Measurements from ENCODE around the gene HLCS.

The HLCS gene

DNA sequence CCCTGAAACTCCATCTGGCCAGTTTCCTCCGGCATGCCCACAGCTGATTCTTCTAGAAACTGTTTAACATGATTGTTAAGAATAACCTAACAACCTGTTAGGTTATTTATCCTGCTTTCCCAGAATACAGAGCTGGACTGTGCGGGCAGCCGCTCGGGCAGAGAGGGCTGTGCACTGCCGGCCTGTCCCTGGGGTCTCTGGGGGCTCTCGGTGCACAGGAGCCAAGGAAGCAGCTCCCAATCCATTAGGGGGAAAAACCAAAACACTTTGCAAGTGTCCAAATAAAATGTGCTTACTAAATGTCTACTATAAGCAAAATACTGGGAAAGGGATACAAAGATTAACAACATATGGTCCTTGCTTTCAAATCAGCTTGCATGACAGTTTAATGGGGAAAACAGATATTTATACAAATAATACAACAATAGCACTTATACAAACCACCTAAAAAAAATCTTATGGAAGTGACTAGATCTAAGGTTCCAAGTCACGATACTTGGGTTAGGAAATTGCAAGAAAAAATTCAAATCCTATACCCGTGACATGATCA is 50.7 kb downstream of the HLCS start:
- no peak for DNase-seq (ENCODE audit: low read depth, low spot score)

DNA sequence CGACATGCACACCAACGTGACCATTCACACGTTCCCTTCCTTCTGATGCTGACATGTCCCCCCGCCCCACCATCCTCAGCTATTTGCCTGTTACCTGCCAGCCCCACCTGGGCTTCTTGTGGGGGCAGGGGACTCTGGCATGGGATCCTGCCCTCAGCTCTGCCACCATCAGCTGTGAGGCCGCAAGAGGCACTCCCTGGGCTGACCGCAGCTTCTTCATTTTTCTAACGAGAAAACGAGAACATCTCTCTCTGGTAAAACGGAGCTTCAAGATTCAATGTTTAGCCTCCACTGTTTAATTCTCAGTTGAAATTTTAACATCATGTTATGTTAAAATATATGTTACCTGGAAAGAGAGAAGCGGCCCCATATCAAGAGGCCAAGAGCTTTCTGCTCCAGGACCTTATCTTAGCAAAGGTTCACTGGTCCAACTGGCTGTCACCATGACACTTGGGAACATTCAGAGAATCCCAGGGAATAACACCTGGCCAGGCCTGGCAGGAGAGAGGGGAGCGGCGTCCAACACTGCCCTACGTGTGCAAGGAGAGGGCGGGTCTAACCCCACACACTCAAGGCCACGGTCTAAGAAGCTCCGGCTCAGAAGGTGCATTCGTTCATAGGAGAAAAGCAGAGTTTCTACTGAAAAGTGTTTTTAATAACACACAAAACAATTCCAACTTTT is 51.3 kb downstream of the HLCS start:
- no peak for DNase-seq (ENCODE audit: low read depth, low spot score)

- no peak for DNase-seq (ENCODE audit: low read depth, low spot score)
Measured at GRCh38 chr21:36914244-36915013, 52.0 kb downstream of the HLCS start.

DNA sequence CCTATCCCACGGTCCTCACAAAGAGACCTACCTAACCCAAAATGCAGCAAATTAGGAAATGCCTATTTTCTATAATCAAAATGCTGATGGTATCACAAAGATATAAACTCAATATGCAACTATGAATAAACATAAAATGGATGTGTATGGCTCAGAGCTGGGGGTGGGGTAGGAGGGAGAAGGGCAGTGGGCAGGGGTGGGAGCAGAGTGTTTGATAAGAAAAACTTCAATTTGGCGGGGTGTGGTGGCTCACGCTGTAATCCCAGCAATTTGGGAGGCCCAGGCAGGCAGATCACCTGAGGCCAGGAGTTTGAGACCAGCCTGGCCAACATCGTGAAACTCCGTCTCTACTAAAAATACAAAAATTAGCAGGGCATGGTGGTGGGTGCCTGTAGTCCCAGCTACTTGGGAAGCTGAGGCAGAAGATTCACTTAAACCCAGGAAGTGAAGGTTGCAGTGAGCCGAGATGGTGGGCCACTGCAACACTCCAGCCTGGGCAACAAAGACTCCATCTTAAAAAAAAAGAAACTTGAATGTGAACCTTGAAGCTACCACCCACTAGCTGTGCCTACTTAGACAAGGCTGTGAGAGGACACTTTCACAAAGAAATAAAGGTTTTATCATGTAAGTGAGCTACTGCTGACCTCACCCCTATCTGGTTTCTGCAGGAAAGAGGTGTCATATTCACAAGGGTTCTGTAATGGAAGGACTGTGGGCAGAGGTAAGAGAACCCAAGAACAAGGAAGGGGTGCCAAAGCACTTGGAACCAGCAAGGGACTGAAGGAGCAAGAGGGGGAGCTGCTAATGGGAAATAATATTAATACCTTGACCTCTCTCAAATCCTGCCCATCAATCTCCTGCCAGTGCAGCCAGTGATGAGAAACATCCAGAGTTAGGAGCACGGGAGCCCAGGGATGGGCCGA is 53.0 kb downstream of the HLCS start:
- no peak for DNase-seq (ENCODE audit: low read depth, low spot score)

DNA sequence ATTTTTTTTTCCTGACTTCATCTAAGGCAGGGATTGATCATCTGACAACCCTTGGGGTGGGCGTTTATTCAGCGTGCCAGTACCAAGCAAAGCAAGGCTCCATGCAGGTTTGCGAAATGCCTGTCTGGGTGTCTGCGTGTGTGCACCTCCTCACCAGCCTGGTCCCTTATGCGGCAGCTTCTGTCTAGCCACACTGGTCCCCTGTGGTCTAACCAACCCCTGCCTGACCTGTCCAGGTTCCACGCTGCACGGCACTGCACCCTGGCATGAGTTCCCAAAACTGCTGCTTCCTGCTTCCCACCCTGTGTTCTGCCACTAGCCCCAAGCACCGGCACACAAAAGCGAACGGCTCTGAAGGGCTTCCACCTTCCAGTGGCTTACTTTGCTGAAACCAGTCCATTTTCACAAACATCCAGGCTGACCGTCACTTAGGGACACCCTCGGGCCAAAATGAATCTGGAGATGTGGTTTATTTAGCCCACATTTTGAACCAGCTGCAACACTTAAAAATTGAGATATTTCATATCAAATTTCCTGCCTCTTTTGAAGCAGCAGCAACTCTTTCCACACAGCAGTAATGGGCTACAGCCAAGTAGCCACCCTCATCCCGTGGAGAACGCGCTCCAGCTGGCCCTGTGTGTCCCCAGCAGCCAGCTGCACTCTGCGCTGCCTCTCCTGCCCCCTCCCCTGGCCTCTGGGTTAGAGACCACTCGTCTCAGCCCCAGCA is 55.7 kb downstream of the HLCS start:
- no peak for DNase-seq (ENCODE audit: low read depth, low spot score)

GRCh38 chr21:36909901-36910561 is 56.4 kb downstream of the HLCS start:
- no peak for DNase-seq (ENCODE audit: low read depth, low spot score)

DNA sequence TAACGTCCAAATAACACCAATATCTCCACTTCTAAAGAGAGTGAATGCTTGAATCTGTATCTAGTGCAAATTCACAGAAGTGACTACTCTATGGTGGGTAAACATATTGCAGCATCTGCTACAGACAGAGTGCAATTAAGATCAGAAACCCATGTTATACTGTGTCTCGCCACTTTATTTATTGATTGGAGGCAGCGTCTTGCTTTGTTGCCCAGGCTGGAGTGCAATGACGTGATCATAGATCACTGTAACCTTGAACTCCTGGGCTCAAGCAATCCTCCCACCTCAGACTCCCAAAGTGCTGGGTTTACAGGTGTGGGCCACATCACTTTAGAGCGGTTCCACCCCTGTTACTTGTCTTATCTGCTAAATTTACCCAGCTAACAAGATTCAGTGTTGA is 57.0 kb downstream of the HLCS start:
- DNase-seq (ENCODE audit: low read depth, low spot score), result no peak

DNA sequence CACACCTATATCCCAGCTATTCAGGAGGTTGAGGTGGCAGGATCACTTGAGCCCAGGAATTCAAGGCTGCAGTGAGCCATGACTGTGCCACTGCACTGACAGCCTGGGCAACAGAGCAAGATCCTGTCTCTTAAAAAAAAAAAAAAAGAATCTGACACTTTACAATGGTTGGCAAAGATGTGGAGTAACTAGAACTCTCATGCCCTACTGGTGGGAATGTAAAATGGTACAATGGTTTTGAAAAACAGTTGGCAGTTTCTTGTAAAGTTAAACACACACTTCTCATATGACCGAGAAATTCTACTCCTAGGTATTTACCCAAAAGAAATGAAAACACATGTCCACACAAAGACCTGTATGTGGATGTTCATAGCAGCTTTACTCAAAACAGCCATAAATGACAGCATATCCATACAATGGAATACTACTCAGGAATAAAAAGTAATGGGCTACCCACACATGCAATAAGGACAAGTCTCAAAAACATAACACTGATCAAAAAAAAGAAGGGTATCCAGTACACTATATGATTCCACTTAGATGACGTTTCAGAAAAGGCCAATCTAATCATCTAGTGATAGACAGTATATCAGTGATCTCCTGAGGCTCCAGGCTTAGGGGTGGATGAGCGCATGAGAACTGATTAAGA is 58.1 kb downstream of the HLCS start:
- no peak for DNase-seq (ENCODE audit: low read depth, low spot score)

DNA sequence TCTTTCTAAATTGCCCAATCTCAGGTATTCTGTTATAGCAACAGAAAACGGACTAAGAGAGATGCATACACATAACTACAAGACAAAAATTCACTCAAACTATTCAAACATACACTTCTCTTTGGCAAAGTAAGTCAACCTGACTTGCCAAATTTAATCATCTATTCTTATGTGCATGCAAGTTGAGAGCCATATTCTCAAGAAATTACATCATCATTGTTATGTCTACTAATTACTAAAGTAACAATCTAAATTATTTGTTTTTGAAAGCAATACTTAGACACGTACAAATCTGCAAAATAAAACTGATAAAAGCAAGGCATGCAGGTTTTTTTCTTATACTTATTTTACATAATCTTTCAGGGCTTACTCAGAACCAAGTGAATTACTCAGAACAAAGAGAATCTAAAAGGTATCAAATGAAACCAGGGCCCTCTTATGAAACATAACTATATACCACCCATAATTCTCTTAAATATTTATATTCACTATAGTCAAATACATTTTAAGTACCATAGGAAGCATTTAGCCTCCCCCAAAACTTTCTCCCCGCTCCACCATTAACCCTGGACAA is 62.3 kb downstream of the HLCS start:
- DNase-seq (ENCODE audit: low read depth, low spot score), result no peak

DNA sequence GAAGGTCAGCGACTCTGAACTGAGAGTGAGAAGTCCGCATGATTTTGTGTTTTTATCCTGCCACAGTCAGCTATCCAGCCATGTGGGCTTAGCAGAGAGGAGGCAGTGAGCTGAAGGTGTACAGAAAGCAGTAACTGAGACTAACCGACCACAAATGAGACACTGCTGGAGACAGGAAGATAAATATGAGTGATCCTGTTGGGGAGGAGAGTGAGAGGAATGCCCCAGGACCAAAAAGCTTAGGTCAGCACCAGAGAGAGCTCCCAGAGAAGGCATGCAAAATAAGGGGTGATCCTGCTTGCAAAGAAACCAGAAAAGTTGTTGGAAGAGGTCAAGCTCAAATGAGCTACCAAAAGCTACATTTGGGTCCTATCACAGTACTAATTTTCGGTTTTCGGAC is 63.7 kb downstream of the HLCS start:
- no peak for DNase-seq (ENCODE audit: low read depth, low spot score)

- no peak for DNase-seq (ENCODE audit: low read depth, low spot score)
Measured at GRCh38 chr21:36902331-36902730, 64.1 kb downstream of the HLCS start.

- no peak for DNase-seq (ENCODE audit: low read depth, low spot score)
Measured at GRCh38 chr21:36901575-36901974, 64.9 kb downstream of the HLCS start.

DNA sequence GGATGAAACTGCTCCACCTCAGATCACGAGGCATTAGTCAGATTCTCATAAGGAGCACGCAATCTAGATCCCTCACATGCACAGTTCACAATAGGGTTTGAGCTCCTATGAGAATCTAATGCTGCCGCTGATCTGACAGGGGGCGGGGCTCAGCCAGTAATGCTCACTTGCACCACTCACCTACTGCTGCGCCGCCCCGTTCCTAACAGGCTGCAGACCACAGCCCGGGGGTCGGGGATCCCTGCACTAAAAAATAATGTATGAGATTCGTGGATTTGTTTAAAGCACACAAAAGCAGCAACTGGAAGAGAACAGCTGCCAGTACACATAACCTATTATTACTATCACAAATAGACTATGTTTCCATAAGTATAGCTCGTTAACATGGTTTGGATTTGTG is 72.9 kb downstream of the HLCS start:
- no peak for DNase-seq (ENCODE audit: low read depth, low spot score)

- no peak for DNase-seq (ENCODE audit: low read depth, low spot score)
Measured at GRCh38 chr21:36892201-36892600, 74.3 kb downstream of the HLCS start.

- no peak for DNase-seq (ENCODE audit: low read depth, low spot score)
Measured at GRCh38 chr21:36891692-36892091, 74.8 kb downstream of the HLCS start.

DNA sequence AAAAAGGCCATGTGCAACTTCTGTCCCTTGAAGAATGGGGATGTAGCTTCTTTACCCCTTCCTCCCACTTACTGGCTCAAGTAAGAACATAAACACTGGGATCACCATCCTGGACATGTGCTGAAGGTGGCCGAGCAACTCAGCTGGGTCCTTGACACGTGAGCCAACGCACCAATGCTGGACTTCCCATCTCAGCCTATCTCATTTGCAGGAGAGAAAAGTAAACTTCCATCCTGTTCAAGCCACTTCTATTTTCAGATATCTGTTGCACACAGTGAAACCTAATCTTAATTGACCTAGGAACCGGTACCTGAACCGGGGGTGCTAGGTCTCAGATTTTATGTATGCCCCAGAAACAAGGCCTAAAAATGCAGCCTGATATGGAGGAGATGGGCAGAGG is 75.3 kb downstream of the HLCS start:
- DNase-seq (ENCODE audit: low read depth, low spot score), result no peak

GRCh38 chr21:36890086-36890485 is 76.4 kb downstream of the HLCS start:
- DNase-seq (ENCODE audit: low read depth, low spot score), result no peak

DNA sequence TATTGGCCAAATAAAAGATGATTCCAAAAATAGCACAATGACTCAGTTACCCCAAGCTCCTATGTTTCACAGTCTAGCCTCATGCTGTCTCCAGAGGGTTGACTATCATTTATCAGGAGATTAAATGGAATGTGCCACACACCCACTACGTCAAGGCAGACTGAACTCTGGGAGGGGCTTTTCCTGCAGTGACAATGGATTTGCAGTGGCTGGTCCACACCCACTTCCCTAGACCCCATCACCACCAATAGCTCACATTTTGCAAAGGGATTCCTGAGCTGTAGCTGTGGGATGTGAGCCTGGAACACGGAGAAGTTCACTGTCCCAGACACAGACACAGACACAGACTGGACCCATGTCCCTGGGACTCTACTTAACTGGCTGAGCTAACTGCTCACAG is 77.1 kb downstream of the HLCS start:
- no peak for DNase-seq (ENCODE audit: low read depth, low spot score)

GRCh38 chr21:36888466-36888865 is 78.0 kb downstream of the HLCS start:
- no peak for DNase-seq (ENCODE audit: low read depth, low spot score)

GRCh38 chr21:36887963-36888362 is 78.5 kb downstream of the HLCS start:
- no peak for DNase-seq (ENCODE audit: low read depth, low spot score)
